Effector CD8-positive, alpha-beta T cell (primary cell): ENCODE data around the gene KCNRG.
"Not testable (repeated sequence)": the region's sequence is repeated elsewhere in the genome, so short reads cannot be mapped to it uniquely, and the experiment has no call there.

ENCODE experiments used
- DNase-seq: peaks from one replicate; lab custom pipeline; 2025; lab: John Stamatoyannopoulos, UW

KCNRG gene

GRCh38 chr13:50011461-50011860 is 3.8 kb upstream of the KCNRG start:
- no peak for DNase-seq

DNA sequence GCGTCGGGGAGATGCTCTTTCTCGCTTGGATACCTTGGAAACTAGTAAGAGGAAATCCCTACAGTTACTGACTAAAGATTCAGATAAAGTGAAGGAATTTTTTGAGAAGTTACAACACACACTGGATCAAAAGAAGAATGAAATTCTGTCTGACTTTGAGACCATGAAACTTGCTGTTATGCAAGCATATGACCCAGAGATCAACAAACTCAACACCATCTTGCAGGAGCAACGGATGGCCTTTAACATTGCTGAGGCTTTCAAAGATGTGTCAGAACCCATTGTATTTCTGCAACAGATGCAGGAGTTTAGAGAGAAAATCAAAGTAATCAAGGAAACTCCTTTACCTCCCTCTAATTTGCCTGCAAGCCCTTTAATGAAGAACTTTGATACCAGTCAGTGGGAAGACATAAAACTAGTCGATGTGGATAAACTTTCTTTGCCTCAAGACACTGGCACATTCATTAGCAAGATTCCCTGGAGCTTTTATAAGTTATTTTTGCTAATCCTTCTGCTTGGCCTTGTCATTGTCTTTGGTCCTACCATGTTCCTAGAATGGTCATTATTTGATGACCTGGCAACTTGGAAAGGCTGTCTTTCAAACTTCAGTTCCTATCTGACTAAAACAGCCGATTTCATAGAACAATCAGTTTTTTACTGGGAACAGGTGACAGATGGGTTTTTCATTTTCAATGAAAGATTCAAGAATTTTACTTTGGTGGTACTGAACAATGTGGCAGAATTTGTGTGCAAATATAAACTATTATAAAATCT is 2.7 kb upstream of the KCNRG start:
- no peak for DNase-seq

DNA sequence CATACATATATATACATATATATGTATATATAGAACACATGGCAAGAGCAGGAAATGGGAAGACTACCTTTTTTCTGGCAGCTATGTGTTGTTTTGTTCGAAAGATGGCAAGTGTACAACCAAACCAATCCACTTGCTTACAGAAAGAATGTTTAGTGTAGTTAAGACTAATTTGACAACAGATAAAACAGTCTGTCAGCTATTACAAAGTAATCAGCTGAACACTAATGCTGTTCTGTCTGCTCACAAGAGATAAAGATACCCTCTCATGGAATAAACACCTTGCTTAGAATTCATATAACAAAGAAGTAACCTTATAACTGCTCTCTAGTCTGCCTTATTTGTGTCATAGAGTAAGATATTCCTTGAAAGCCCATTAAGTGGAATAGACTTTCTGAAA is 858 bp upstream of the KCNRG start:
- DNase-seq, result no peak

- DNase-seq, result no peak
These were observed 506 bp downstream of the KCNRG start for GRCh38 chr13:50015750-50016149.

DNA sequence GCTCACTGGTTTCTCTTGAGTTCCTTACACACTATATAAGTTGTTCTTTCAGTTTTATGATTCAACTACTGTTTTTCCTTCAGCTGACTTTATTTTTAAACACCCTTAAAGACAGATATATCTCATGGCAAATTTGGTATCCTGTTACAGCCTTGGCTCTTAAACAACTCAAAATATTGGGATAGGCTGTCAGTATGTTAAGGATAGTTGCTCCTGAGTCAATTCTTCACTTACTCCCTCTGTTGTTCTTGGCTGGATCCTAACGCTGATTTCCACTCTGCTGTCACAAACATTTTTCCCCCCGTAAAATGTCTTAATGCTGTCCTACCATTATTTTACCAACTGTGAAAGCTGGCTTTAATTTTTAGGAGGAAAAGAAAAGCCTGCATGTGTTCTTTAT is 1.2 kb downstream of the KCNRG start:
- DNase-seq, result no peak

- DNase-seq, result no peak
These were observed 2.6 kb downstream of the KCNRG start for GRCh38 chr13:50017819-50018218.

DNA sequence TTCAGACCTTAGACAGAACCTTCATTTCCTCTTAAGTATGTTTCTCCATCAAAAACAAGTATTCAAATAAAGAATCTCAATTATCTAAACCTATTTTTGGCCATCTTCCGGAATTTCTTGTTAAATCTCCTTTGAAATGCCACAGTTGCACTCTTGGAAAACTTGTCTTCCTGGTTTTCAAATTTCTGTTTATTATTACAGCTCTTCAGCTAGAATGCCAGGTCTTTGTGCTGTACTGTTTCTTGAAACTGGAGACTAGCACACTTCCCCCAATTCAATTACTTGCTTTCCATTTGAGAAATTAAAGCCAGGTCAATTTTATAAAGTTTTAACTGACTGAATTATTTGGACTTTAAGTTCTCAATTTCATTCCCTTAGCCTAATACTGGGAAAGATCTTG is 10.2 kb downstream of the KCNRG start:
- no peak for DNase-seq

DNA sequence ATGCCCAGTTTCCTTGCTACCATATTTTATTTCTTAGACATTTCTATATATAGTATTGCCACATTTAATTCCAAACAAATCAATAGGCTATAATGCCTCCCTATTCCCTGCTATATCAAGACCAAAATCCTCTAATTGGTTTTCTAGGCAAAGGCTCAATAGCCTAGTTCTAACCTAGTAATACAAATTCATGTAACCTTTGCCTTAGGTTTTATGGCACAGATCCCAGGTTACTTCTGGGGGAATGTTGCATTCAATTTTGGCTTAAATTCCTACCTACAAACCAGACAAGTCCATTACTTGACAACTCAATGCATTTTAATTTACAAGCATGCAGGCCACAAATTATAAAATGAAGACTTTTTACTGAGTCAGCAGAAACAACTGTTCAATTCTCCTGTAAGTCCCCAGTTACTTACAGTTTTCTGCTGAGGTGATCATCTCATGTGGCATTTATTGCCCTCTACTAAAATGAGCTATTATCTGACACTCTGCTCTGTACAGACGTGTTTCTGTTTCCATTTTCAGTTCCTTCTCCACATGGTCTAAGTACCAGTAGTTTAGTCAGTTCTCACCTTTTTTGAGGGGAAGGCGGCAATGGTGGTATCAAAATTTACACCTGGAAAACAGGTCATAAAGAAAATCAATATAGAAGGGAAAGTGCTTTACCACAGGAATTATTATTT is 11.7 kb downstream of the KCNRG start:
- DNase-seq, result no peak

DNA sequence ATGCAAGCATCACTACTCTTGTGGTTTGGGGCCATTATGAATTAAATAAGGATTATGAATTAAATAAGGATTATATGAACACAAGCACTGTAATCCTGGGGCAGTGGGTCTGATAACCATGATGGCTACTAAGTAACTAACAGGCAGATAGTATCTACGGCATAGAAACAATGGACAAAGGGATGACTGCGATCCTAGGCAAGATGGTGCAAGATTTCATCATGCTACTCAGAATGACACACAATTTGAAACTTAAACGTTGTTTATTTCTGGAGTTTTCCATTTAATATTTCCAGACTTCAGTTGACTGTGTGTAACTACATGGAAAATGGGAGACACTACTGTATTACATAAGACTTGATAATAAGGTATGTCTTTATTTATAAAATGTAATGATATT is 15.1 kb downstream of the KCNRG start:
- DNase-seq, result no peak

DNA sequence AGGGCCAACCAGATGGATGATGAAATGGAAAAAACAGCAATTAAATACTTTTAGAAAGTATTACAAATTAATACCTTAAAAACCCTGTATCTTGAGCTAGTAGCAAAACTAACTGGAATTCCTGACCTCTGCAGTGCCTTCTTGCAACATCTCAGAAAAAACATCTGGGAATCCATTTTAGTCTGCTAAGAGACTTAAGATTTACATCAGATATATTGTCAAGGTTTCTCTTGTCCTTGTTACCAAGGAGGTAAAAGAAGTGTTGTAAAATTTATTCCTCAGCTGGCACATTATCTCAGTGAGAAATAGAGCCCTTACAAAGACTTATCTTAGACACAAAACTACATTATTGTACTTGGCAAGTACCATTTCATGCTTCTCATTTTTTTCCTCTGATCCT is 18.5 kb downstream of the KCNRG start:
- DNase-seq, result no peak

DNA sequence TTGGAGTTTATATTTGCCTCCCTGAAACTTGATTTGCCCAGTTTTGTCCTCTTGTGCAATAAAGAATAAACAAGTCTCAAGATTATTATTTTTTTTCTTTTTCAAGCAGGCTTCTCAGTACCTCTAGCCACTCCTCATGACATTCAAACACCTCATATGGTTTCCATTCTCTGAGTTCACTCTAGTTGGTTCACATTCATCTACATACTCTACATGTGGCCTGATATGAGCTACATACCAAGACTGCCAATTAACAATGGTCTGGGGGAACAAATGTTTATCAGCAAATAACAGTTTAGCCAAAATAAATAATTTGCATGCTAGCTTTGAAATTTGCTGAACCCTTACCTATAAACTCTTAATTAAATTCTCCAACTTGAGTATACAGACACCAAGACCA is 22.5 kb downstream of the KCNRG start:
- no peak for DNase-seq

DNA sequence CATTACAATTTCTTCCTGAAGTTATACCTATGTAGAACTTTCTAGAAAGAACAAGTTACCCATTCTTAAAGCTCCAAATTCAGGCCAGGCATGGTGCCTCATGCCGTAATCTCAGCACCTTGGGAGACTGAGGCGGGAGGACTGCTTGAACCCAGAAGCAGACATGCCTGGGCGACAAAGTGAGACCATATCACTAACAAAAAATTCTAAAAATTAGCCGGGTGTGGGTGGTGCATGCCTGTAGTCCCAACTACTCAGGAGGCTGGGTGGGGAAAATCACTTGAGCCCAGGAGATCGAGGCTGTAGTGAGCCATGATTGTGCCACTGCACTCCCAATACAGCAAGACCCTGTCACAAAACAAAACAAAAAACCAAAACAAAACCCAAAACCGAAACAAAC is 23.0 kb downstream of the KCNRG start:
- DNase-seq, result no peak

GRCh38 chr13:50052478-50052877 is 37.2 kb downstream of the KCNRG start:
- no peak for DNase-seq

GRCh38 chr13:50053844-50054243 is 38.6 kb downstream of the KCNRG start:
- DNase-seq, result no peak

DNA sequence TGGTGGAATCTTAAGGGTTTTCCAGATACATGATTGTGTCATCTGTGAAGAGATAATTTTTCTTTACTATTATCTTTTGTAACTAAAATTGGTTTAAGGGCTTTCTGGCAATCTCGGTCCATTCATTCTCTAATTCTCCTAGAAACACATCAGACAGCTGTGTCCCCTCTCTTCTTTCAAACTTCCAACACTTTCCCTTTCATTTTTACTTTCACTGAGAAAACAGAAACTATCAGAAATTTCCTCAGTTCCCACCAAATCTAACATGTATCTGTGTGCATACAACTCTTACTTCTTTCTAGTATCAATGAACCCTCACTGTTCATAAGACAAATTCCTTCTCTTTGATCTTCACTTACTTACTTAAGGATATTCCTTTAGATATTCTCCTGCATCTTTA is 40.2 kb downstream of the KCNRG start:
- DNase-seq, result no peak

- no peak for DNase-seq
These were observed 45.5 kb downstream of the KCNRG start for GRCh38 chr13:50060718-50061117.

DNA sequence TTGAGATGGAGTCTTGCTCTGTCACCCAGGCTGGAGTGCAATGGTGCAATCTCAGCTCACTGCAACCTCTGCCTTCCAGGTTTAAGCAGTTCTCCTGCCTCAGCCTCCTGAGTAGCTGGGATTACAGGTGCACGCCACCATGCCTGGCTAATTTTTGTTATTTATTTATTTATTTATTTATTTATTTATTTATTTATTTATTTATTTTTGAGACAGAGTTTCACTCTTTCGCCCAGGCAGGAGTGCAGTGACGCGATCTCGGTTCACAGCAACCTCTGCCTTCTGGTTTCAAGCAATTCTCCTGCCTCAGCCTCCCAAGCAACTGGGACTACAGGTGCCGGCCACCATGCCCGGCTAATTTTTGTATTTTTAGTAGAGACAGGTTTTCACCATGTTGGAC is 47.1 kb downstream of the KCNRG start:
- not testable (repeated sequence) for DNase-seq

- DNase-seq, result no peak
These were observed 50.5 kb downstream of the KCNRG start for GRCh38 chr13:50065712-50066111.

GRCh38 chr13:50068508-50068907 is 53.3 kb downstream of the KCNRG start:
- no peak for DNase-seq

DNA sequence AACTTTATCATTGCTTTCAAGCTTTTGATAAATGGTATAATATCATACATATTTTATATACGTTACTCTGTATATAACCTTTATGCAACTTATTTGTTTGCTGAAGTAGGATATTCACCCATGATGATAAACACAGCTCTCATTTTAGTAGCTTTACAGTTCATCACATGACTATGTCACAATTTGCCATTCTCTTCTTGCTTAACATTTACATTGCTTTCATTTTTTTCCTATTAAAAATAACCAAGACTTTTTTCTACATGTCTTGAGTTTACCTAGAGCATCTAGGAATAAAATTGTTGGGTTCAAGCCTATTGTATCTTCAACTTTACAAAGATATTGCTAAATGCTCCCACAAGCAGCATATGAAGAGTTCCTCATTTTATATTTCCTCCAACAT is 54.0 kb downstream of the KCNRG start:
- DNase-seq, result no peak

DNA sequence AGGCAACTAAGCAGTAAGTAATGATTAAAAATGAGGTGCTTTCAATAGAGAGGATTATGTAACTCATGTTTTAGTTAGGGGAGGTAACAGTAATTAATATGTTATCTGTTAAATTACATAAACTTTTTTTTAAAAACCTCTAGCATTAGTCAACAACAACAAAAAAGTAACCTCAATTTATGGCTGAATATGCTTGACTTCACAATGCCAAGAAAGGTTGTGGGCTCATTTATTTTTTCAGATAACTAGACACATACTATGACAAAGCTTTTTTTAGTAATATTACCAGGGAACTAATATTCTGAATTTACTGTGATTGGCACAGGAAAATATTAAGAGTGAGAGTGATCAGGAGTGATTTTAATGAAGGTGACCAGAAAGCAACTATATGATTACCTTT is 54.9 kb downstream of the KCNRG start:
- DNase-seq, result no peak
